Heart left ventricle (tissue), 13 donors: Measurements from ENCODE around the gene CCDC85C.

Experiments used
- POLR2A ChIP-seq, 2 donors: fragments of 450-650 bp; IDR thresholded peaks; one replicate each; pipeline ENCODE4 v1.6.1; 2017; ENCODE audit warnings: antibody characterized with exemption in 2 of 2, mild to moderate bottlenecking in 2 of 2, moderate library complexity in 2 of 2
- TF ChIP-seq, protein P1 (sequence below), 12 donors: fragments of 200-600 bp; sonication (generic) in 4 of 12; IDR thresholded peaks; one replicate each; pipeline versions ENCODE4 v1.5.0 to v1.8.0; 2018 to 2022; ENCODE audit warnings: antibody characterized with exemption in 12 of 12, mild to moderate bottlenecking in 5 of 12
- donor health status: ischemic (EF 13 %, LVEDD 7.1; RV severe dilation, severe dysfunction).
- donor health status: DM: no; HTN: yes; CAD: no.
- donor health status: DM: no; HTN: no; CAD: no.
- donor health status: ischemic (EF 25% LVEDD 6.9; RV normal size, moderate dysfunction).
- donor health status: ischemic (EF 25% LVEDD 5.7; RV mildly dilated, moderate dysfunction).
- donor health status: ischemic (EF 35%, LVEDD 5.7; RV mildly dilated, moderate dysfunction).
- donor health status: nonischemic (EF 11% LVEDD 7.7; RV severe dilation, severe dysfunction).
- donor health status: DM: yes; HTN: yes; CAD: no.
- donor health status: PGD.
- donor health status: ischemic (EF 29% LVEDD 5.4; RV normal size, mild dysfunction).
- donor health status: nonischemic (EF 23%, LVEDD 6.1; RV moderate dilation, normal function).

DNA sequence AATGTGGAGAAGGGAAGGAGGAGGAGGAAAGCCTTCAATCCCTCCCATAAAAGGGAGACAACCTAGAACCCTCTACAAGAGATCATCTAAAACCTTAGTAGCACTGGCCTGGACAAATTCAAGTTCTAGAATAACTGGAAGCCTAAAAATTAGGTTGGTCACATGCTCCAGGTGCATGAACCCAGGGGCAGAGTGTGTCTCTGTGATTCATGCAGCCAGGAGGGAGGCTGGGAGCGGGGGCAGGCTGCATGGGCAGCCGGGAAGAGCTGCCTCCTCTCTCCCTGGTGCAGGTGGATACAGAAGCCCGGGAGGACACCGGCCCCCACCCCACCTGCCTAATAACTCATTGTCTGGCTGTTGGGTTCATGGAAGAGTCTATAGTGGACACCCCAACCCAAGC lies 38.6 kb downstream of the CCDC85C start:
- TF ChIP-seq, protein P1, sequence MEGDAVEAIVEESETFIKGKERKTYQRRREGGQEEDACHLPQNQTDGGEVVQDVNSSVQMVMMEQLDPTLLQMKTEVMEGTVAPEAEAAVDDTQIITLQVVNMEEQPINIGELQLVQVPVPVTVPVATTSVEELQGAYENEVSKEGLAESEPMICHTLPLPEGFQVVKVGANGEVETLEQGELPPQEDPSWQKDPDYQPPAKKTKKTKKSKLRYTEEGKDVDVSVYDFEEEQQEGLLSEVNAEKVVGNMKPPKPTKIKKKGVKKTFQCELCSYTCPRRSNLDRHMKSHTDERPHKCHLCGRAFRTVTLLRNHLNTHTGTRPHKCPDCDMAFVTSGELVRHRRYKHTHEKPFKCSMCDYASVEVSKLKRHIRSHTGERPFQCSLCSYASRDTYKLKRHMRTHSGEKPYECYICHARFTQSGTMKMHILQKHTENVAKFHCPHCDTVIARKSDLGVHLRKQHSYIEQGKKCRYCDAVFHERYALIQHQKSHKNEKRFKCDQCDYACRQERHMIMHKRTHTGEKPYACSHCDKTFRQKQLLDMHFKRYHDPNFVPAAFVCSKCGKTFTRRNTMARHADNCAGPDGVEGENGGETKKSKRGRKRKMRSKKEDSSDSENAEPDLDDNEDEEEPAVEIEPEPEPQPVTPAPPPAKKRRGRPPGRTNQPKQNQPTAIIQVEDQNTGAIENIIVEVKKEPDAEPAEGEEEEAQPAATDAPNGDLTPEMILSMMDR (IDR thresholded peaks at IDR 0.05): no peak
- no peak for TF ChIP-seq POLR2A (IDR thresholded peaks at IDR 0.05)
